ENCODE data around the gene ANKRD18A. TPM values are rescaled to one million over a fixed set of nuclear protein-coding genes. Genes with fewer than 3 reads are reported as not detected.

ANKRD18A gene
- total RNA-seq, 1 donor from 2014 or later = 0.10 TPM

DNA sequence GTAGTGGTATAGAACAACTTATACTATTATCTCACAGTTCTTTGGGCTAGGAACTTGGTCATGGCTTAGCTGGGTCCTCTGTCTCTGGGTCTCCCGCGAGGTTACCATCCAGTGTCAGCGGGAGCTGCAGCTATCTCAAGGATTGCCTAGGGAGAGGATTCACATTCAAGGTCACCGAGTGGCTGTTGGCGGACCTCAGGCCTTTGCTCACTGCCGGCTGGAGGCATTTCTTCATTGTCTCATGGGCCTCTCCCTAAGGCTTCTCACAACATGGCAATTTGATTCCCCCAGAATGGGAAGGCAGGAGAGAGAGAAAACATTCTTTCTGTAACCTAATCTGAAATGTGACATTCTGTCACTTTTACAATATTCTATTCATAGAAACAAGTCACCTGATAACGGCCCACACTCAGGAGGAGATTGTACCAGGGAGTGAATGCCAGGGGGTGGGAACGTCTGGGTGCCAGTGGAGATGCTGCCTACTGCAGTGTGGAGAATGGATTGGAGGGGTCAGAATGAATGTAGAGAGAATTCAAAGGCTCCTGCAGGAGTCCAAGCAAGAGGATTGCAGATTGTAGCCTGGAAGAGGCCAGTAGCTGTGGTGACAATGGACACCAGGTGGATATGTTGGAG is 29.5 kb upstream of the ANKRD18A start:
- Mint-ChIP-seq H3K4me3 (ENCODE audit: unreplicated experiment) (no peak overlapping the region), H3K27ac (ENCODE audit: unreplicated experiment) (no peak overlapping the region), H3K4me1 (ENCODE audit: unreplicated experiment) (no peaks in the 10 kb centered on the region), H3K27me3 (ENCODE audit: unreplicated experiment) (no peaks in the 10 kb centered on the region), H3K9me3 (ENCODE audit: unreplicated experiment) (no peaks in the 10 kb centered on the region), H3K36me3 (ENCODE audit: low read depth, unreplicated experiment) (no peaks in the 10 kb centered on the region)
- TF ChIP-seq, protein P1, sequence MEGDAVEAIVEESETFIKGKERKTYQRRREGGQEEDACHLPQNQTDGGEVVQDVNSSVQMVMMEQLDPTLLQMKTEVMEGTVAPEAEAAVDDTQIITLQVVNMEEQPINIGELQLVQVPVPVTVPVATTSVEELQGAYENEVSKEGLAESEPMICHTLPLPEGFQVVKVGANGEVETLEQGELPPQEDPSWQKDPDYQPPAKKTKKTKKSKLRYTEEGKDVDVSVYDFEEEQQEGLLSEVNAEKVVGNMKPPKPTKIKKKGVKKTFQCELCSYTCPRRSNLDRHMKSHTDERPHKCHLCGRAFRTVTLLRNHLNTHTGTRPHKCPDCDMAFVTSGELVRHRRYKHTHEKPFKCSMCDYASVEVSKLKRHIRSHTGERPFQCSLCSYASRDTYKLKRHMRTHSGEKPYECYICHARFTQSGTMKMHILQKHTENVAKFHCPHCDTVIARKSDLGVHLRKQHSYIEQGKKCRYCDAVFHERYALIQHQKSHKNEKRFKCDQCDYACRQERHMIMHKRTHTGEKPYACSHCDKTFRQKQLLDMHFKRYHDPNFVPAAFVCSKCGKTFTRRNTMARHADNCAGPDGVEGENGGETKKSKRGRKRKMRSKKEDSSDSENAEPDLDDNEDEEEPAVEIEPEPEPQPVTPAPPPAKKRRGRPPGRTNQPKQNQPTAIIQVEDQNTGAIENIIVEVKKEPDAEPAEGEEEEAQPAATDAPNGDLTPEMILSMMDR (IDR thresholded peaks at IDR 0.05; ENCODE audit: unreplicated experiment) = no peak
- DNase-seq (ENCODE audit: low spot score) = no peak

DNA sequence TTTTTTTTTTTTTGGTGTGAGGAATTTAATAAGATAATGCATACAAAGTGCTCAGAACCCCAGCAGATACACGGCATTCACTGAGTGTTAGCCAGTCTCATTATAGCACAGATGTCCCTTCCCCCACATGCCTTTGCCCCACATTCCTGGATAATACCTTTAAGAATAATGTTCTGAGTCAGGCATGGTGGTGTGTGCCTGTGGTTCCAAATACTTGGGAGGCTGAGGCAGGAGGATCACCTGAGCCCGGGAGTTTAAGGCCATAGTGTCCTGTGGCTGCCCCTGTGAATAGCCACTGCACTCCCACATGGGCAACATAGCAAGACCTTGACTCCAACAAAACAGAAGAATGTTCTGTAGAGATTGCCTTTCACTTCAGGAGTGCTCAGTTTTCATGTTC is 24.2 kb upstream of the ANKRD18A start:
- H3K4me1 Mint-ChIP-seq (ENCODE audit: unreplicated experiment) = no peaks in the 10 kb centered on the region
- TF ChIP-seq, protein P1 (IDR thresholded peaks at IDR 0.05; ENCODE audit: unreplicated experiment) = no peak
- H3K9me3 Mint-ChIP-seq (ENCODE audit: unreplicated experiment) = no peaks in the 10 kb centered on the region
- no peak overlapping the region for H3K4me3 Mint-ChIP-seq (ENCODE audit: unreplicated experiment)
- H3K27ac Mint-ChIP-seq (ENCODE audit: unreplicated experiment) = no peak overlapping the region
- no peaks in the 10 kb centered on the region for H3K27me3 Mint-ChIP-seq (ENCODE audit: unreplicated experiment)
- DNase-seq (ENCODE audit: low spot score) = no peak
- no peaks in the 10 kb centered on the region for H3K36me3 Mint-ChIP-seq (ENCODE audit: low read depth, unreplicated experiment)

DNA sequence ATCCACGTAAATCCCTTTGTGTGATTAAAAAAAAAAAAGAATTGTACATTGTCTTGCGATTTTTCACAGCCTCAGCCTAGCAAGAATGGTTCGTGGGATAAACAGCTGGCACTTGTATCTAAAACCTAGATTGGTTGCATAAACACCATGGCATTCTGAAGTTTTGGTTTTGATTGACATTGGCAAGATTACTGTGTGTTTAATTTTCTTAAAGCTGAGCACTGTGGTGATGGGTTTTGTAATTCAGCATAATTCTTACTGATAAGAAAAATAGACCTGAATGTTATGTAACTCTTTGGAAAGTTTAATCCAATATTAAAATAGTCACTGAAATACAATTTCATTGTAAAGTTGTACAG is 23.4 kb upstream of the ANKRD18A start:
- Mint-ChIP-seq H3K27ac (ENCODE audit: unreplicated experiment) (no peak overlapping the region), H3K27me3 (ENCODE audit: unreplicated experiment) (no peaks in the 10 kb centered on the region), H3K4me1 (ENCODE audit: unreplicated experiment) (no peaks in the 10 kb centered on the region), H3K9me3 (ENCODE audit: unreplicated experiment) (no peaks in the 10 kb centered on the region), H3K4me3 (ENCODE audit: unreplicated experiment) (no peak overlapping the region), H3K36me3 (ENCODE audit: low read depth, unreplicated experiment) (no peaks in the 10 kb centered on the region)
- no peak for DNase-seq (ENCODE audit: low spot score)
- TF ChIP-seq, protein P1 (IDR thresholded peaks at IDR 0.05; ENCODE audit: unreplicated experiment) = no peak

DNA sequence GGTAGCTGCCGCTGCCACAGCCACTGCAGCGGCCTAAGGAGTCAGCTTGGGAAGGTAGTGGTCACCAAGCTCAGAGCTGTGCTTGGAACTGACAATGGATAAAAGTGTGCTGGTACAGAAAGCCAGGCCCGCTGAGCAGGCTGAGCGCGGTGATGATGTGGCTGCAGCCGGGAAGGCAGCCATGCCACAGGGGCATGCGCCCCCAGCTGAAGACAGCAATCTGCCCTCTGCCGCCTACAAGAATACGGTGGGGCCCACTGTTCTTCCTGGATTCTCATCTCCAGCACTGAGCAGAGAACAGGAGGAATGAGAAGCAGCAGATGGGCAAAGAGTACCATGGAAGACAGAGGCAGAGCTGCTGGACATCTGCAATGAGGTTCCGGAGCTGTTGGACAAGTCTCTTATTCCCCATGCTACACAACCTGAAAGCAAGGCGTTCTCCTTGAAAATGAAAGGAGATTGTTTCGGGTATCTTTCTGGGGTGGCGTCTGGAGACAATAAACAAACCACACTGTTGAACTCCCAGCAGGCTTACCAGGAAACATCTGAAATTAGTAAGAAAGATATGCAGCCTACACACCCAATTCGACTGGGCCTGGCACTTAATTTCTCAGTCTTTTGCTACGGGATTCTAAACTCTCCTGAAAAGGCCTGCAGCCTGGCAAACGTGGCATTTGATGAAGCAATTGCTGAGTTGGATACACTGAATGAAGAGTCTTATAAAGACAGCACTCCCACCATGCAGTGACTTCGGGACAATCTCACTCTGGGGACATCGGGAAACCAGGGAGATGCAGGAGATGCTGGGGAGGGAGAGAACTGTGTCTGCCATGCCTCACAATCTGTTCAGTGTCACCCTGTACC is 22.8 kb upstream of the ANKRD18A start:
- Mint-ChIP-seq H3K36me3 (ENCODE audit: low read depth, unreplicated experiment) (no peaks in the 10 kb centered on the region), H3K4me1 (ENCODE audit: unreplicated experiment) (no peaks in the 10 kb centered on the region), H3K27me3 (ENCODE audit: unreplicated experiment) (no peaks in the 10 kb centered on the region), H3K27ac (ENCODE audit: unreplicated experiment) (no peak overlapping the region), H3K9me3 (ENCODE audit: unreplicated experiment) (no peaks in the 10 kb centered on the region), H3K4me3 (ENCODE audit: unreplicated experiment) (no peak overlapping the region)
- no peak for DNase-seq (ENCODE audit: low spot score)
- TF ChIP-seq, protein P1 (IDR thresholded peaks at IDR 0.05; ENCODE audit: unreplicated experiment) = no peak
